Activated CD8-positive, alpha-beta memory T cell treated with anti-CD3 and anti-CD28 coated beads for 4 hours (primary cell): Measurements from ENCODE around the gene NES.
A peak's percentile ranks its signal among the peaks of the same experiment; 100 is the strongest.

Experiments used
- DNase-seq, 2 donors: peaks; one replicate each; pipeline ENCODE4 v3.0.0-alpha.2; 2020; ENCODE audit warnings: low read depth in 2 of 2

NES gene

DNA sequence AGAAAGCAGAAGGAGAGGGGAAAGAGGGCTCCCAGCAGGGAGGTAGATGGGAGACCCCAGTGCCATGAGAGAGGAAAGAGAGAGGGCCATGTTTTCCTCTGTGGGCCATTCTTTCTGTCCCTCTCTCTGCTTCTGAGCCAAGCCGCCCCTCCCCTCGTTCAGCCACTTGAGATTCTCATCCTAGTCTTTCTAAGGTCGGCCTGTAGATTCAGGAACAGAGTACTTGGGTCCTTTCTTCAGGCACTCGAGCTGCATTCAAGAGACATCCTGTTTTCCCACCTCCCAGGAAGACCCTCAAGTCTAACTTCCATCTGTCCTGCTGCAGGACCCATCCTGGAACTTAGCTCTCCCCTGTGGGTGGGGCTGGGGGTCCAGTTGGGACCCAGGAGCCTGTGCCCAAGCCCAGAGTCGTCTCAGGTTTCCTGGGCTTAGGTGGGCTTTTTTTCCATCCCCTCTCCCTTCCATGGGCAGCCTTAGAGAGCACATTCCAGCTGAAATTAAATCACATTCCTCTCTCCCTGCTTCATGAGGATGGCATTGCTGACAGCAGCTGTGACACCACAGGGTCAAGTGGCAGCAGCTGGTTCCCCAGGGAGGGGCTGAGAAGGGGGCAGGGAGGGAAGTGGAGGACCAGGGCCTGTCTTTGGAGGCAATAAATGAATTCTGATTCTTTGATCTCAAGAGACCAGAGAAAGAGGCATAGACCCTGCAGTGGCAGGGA, 13.0 kb downstream of the NES start:
- DNase-seq, result no peak

DNA sequence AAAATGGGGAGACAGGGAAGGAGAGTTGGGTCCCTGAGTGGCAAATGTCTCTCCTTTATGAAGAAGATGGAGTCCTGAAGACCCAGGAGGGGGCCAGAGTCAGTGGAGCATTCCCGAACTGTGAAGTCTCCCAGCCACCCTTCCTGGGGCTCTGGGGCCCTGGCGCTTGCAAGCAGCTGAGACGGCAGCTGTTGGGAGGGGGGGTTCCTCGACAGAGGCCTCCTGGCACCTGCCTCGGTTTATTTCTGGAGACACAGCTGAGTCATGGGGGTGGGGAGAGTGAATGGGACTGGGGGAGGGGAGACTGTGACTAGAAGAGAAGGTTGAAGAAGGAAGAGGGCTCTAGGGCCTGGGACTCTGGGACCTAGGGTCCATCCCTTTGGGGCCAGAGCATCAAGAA, 14.0 kb downstream of the NES start:
- DNase-seq, result no peak

DNA sequence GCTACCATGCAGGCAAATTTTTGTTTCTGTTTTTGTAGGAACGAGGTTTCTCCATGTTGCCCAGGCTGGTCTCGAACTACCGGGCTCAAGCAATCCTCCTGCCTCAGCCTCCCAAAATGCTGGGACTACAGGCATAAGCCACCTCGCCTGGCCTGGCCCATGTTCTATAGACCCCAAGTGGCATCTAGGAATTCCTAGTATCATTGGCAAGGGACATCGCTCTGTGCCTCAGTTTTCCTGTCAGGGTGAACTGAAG, 14.5 kb downstream of the NES start:
- DNase-seq, result no peak

DNA sequence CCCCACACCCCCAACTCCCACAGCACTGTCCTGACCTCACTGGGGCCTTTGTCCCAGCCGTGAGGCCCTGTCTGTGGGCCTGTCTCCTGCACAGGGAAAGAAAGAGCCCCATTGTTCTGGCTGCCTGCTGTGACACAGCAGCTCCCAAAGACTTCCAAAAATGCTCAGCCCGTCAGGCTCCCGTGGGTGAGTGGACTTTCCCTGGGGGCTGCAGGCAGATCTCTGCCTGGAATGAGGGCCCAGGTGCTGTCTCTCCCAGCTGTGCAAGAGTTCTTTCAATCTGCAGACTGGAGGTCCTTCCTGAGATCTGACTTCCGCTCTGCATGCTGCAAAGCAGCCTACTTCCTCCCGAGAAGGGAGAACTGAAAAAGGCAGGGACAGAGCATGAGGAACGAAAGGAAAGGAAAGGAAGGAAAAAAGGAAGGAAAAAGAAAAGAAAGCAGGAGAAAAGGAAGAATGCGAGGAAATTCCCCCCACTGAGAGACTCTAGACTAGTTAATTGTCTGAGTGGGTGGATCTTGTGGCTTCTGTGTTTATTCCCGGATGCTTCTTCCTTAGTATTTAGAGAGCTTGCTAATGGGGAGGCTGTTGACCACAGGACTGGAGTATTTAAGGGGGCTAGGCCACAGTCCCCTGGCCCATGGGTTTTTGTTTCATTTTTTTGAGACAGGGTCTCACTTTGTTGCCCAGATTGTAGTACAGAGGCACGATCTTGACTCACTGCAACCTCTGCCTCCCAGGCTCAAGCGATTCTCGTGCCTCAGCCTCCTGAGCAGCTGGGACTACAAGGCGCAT, 15.0 kb downstream of the NES start:
- no peak for DNase-seq

DNA sequence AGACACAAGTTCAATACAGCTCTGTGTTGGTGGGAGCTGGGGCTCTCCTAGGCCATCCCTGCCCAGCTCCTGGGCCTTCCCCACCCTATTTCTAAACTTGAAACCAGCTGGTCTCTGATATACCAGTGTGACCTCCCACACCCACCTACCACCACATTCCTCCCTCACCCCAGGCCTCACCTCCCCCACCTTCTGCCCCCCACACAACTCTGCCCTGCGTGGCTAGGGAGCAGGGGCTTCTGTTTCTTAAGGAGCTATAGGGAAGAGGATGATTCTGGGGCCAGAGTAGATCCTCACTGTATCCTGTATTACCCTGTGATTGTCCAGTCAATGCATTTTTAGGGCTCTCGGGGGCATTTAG, 16.5 kb downstream of the NES start:
- DNase-seq, result no peak

DNA sequence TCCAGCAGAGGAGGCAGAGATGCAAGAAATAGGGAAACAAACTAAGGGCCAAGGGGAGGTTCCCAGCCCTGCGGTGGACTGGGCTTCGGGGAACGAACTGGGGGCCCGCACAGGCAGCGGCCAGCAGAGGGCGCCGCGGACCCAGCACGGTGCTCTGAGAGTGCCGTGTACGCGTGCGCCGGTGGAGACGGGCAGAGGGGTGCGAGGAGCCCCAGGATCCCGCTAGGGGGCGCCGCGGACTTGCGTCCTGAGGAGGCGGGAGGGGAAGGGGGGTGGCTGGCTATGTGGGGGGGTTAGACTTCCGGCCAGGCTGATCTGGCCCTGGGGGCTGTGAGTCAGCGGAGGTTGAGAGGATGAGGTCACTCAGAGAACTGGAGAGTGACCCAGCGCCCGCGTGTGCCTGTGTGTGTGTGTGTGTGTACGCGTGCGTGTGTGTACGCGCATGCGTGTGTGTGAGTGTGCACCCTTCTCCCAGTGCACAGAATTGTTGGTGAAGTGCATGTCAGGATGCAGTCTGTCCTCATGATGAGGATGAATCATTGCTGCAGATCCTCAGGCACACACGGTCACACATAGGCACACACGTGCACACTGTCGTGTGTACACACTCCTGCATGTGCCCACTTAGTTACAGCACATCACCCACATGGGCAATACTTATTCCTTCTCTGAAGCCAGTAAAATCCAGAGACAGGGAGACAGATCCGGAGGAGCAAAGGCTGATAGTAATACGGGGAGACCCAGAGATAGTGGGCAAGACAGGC, 17.0 kb downstream of the NES start:
- peak; percentile 74 to 80 for DNase-seq

DNA sequence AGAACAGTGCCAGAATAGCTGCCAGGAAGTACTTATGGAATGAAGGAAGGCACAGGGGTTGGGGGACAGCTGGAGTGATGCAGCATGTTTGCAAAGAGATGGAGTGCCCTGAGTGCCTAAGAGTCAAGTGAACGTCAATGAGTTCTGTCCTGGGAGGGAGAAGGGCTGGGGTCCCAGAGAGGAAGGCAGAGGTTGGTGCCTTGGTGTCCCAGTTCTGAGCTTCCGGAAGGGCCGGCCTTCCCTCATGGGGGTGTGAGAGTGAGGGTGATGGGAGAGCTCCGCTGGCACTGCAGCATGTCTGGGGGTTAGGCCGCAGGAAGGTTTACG, 17.6 kb downstream of the NES start:
- no peak for DNase-seq

DNA sequence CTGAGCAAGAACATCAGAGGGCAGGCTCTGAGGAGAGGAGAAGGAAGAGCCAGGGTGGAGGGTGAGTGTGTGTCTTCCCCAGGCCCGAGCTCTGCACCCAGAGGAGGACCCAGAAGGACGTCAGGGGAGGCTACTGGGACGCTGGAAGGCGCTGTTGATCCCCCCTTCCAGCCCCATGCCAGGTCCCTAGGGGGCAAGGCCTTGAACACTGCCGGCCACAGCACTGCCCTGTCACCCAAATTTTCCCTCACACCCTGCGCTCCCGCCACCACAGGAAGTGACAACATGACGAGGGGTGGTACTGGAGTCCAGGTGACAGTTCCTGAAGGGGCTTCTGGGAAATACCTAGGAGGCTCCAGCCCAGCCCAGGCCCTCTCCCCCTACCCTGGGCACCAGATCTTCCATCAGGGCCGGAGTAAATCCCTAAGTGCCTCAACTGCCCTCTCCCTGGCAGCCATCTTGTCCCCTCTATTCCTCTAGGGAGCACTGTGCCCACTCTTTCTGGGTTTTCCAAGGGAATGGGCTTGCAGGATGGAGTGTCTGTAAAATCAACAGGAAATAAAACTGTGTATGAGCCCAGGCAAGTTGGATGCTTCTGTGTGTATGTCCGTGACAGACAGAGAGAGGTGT, 18.1 kb downstream of the NES start:
- DNase-seq, result no peak

DNA sequence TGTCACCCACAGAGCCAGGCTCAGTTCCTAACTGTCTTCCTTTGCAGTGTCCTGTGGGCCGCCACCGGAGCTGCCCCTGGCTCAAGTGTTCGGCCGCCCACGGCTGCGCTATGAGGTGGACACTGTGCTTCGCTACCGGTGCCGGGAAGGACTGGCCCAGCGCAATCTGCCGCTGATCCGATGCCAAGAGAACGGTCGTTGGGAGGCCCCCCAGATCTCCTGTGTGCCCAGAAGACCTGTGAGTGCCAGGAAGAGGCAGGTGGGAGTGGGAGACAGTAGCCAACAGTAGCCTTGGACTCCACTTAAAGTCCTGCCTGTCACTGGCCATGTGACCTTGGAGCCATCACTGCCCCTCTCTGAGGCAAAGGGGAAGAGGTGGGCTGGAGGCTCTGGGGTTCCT, 18.7 kb downstream of the NES start:
- no peak for DNase-seq

DNA sequence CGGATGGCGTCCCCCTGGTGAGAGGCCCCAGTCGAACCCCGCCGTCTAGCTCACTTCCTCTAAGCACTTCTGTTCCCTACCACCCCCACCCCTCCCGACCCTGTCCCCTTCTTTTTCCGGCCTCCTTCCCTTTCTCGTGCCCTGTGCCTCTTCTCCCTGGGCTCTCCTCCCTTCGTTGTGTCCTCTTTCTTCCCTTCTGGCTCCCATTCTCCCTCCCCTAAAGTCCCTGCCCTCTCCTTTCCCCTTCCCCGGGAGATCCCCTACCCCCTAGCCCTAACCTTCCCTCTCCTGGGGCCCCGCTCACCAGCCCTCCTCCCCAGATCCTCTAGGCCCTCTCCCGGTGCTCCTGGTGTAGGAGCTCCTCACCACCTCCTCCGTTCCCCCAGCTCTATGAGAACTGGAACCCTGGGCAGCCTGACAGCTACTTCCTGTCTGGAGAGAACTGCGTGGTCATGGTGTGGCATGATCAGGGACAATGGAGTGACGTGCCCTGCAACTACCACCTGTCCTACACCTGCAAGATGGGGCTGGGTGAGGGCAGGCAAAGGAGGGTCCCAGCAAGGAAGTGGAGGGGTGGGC, 19.4 kb downstream of the NES start:
- no peak for DNase-seq

DNA sequence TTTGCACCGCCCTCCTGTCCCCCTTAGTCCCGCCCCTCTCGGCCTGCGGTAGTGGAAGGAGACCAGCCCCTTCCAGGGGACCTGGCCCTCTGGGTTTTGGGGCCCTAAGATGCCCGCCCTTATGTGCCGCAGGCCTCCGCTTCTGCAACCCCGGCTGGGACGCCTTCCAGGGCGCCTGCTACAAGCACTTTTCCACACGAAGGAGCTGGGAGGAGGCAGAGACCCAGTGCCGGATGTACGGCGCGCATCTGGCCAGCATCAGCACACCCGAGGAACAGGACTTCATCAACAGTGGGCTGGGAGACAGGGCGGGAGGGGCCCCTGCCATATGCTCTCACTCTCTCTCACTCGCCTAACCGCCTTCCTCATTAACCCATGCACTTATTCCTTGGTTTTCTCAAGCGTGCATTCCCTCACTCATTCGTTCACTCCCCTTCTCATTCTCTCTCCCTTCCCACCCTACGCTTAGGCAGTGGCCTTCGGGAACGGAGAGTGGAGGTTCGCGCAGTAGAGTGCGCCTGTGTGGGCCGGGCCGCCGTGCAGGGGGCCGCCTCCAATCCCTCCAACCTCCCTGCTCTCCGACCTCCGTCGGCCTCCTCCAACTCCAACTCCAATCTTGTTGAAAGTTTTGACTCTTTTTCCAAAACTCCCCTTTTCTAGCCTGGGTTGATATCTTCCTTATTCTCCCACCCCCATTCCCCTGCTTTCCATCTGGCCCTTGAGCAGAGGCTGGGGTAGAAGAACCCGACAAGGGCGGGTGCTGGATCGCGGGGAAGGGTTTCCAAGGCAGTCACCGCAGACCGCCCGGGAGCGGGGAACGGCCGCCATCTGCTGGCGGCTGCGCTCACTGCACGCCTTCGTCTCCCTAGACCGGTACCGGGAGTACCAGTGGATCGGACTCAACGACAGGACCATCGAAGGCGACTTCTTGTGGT, 20.1 kb downstream of the NES start:
- peak; percentile 46 to 60 for DNase-seq

DNA sequence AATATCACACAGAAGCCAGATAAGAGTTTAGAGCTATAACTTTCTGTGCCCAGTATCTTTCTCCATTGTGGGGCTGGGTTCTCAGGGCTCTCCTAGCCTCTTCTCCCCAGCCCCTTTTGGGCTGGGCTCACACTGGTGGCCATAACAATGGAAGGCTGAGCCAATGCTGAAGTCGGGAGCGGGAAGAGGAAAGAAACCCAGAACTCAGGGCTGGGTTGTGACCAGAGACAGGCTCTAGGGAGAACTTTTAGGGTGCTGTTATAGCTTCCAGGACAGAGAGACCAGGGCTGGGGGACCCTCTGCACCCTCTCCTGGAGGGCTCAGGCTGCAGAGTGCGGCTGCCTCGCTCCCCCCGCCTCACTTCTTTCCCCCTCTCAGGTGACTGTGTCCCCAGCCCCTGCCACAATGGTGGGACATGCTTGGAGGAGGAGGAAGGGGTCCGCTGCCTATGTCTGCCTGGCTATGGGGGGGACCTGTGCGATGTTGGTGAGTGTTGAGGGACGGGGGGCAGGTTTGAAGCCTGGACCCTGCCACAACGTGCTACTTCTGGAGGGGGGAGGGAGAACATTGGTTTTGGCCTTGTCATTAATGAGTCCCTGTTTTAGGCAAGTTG, 21.2 kb downstream of the NES start:
- no peak for DNase-seq

DNA sequence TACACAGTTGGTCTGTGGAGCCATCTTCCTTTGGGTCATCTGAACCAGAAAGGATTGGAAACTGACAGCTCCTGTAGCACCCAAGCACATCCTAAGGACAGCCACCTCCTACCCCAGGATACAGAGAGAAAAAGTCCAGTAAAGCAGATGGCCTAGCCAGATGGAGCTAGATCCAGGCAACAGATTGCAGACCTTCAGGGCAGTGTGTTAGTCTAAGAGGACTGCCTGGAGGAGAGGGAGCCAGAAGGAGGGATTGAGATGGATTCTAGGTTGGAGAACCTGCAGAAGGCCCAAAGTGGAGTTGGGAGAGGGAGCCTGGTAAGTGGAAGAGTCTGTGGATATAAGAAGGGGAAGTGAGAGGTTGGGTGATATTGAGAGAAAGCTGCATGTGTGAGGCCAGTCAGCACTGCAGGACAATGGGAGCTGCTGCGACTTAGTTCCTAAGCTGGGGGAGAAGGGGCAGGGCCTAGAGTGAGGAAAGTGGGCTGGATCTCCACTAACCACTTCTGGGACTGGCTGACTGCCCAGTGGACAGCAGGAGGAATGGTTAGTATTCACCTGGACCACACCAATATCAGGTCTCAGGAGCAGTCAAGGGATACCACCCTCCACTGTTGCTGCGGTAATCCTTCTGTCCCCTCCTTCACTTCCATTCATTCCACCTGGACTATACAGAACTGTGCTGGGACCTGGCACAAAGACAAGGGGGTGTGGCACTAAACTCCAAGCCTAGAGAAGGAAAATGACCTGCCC, 21.9 kb downstream of the NES start:
- no peak for DNase-seq

DNA sequence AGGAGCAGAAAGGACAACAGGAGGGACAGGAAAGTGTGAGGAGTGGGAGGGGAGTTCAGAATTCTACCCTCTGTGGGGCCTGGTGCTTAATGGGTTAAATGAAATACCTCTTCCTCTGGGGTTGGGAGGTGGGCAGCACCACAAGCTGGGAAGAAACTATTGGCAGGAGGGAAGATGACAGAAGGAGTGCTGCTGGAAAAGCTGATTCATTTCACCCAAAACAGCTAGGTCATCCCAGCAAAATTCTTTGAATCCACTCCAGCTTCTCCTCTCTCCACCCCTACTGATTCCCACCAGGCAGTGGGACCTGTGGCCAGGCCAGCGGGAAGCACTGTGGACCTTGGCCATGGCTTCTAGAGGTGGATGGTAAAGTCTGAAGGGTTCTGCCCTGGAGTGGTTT, 22.5 kb downstream of the NES start:
- no peak for DNase-seq

DNA sequence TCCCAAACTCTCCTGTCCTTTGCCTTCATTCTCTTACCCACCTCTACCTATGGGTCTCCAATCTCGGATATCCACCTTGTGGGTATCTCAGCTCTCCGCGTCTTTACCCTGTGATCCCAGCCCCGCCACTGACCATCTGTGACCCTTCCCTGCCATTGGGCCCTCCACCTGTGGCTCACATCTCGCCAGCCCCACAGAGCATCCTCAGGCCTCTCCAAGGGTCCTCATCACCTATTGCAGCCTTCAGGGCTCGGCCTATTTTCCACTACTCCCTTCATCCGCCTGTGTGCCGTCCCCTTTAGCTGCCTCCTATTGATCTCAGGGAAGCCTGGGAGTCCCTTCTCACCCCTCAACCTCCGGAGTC, 24.2 kb downstream of the NES start:
- DNase-seq, result no peak

DNA sequence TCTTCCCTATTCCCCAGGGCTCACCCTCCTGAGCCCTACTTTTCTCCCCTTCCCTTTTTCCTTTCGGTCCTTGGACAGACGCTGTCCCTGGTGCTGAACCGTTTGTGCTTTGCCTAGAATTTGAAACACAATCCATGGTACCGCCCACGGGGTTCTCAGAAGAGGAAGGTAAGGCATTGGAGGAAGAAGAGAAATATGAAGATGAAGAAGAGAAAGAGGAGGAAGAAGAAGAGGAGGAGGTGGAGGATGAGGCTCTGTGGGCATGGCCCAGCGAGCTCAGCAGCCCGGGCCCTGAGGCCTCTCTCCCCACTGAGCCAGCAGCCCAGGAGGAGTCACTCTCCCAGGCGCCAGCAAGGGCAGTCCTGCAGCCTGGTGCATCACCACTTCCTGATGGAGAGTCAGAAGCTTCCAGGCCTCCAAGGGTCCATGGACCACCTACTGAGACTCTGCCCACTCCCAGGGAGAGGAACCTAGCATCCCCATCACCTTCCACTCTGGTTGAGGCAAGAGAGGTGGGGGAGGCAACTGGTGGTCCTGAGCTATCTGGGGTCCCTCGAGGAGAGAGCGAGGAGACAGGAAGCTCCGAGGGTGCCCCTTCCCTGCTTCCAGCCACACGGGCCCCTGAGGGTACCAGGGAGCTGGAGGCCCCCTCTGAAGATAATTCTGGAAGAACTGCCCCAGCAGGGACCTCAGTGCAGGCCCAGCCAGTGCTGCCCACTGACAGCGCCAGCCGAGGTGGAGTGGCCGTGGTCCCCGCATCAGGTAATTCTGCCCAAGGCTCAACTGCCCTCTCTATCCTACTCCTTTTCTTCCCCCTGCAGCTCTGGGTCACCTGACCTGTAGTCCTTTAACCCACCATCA, 24.8 kb downstream of the NES start:
- DNase-seq, result no peak

DNA sequence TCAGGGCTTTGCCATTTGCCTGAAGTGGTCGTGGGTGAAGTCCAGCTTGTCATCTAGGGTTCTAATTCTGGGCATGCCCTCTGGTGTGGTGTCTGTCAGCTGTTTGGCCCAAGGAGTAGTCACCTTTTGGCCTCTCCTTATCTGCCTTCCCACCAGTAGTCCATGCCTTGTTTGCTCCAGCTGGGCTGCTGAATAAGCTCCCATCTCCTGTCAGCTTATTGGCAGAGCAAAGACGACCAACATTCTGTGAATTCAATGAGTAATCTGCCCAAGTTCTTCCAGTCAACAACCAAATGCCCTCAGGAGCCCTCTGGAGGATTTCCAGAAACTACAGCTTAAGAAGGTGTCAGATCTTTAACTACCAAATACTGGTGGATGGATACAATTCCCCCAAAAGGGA, 28.3 kb downstream of the NES start:
- DNase-seq, result no peak

DNA sequence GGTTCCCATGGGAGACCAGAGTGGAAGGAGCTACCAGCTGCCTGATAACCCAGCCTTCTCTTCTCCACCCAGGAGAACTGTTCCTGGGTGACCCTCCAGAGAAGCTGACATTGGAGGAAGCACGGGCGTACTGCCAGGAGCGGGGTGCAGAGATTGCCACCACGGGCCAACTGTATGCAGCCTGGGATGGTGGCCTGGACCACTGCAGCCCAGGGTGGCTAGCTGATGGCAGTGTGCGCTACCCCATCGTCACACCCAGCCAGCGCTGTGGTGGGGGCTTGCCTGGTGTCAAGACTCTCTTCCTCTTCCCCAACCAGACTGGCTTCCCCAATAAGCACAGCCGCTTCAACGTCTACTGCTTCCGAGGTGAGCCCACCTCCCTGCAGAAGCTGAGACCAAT, 28.7 kb downstream of the NES start:
- no peak for DNase-seq

DNA sequence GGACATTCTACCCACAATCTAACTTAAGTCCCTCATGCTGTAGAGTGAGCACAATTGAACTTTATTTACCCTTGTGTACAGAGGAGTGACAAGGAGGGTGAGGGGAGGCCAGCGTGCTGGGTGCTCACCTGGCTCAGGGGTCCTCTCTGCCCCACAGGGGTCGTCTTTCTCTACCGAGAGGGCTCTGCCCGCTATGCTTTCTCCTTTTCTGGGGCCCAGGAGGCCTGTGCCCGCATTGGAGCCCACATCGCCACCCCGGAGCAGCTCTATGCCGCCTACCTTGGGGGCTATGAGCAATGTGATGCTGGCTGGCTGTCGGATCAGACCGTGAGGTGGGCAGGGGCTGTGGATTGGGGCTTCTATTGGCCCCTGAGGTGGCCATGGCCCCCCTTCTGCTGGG, 29.9 kb downstream of the NES start:
- no peak for DNase-seq
